HG03571 (cell line): ENCODE measurements around the gene FRMD1.

ENCODE experiments used
- ATAC-seq: cut with Tn5 transposase; IDR thresholded peaks from one replicate; pipeline ENCODE4 v1.9.1; 2021; ENCODE audit not compliant: unreplicated experiment

Gene FRMD1

GRCh38 chr6:168078943-168079405, at the start of gene FRMD1:
FRMD1 (minus strand) TSS chr6:168079212; CDS start chr6:168079094, 118 bp downstream.
- no peak for ATAC-seq

- no peak for ATAC-seq
Observed at GRCh38 chr6:168128006-168128630, 49.1 kb upstream of the FRMD1 start.

DNA sequence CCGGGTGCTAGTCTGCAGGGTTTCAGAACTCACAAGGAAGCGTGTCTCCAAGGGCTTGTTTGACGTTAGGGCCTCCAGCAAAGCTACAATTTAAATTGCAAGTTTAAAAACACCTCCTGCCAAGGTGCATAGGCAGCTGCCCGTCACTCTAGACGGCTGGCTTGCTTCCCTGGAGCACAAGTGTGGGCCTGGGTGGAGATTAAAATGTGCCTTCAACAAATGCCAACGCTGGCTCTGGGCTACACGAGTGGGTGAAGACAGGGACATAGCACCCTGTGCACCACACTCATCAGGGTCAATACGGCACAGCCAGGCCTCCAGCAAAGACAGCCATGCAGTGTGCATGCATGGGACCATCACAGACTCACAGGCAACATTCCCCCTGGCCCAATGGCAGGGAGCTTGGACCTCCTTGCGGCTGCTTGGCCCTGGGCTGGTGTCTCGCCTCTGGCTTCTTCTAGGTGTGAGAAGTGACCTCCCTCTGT, 48.4 kb upstream of the FRMD1 start:
- ATAC-seq: no peak

GRCh38 chr6:168126566-168127383, 47.8 kb upstream of the FRMD1 start:
- no peak for ATAC-seq

GRCh38 chr6:168125429-168126001, 46.5 kb upstream of the FRMD1 start:
- no peak for ATAC-seq

GRCh38 chr6:168124921-168125320, 45.9 kb upstream of the FRMD1 start:
- no peak for ATAC-seq

GRCh38 chr6:168124158-168124557, 45.1 kb upstream of the FRMD1 start:
- no peak for ATAC-seq

- ATAC-seq: no peak
Observed at GRCh38 chr6:168123165-168123911, 44.3 kb upstream of the FRMD1 start.

DNA sequence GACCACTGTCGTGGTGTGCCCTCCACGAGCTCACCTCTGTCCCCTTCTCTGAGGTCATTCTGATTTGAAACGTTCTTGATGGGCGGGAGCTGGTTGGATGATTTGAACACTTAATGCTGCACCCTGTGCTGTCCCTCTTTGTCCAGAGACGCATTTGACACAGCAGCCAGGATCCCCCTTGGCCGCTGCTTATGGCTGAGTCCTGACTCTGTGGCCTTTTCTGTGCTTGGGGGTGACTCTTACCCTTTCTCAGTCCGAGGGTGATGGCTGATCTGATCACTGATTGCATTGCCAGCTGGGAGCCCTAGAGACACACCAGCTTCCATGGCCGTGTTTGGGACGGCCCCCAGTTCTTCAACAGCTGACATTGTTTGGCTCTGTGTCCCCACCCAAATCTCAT, 43.5 kb upstream of the FRMD1 start:
- ATAC-seq: no peak

DNA sequence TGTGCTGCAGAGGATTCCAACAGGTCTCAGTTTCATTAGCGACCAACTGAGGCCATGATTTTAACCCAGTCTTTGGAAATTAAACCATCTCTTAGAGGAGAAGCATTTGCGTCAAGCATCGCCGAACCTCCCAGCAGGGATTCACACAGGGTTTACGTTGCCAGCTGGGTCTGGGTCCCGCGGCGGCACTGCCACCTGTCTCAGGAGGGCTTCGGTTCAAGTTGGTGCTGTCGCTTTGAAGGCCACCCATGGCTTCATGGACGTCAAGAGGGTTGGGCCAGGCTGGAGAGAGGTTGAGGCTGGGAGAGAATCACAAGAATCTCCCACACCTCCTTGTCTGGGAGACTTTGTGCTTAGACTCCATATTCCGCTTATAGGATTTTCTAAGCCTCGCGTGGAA, 43.0 kb upstream of the FRMD1 start:
- ATAC-seq: no peak

DNA sequence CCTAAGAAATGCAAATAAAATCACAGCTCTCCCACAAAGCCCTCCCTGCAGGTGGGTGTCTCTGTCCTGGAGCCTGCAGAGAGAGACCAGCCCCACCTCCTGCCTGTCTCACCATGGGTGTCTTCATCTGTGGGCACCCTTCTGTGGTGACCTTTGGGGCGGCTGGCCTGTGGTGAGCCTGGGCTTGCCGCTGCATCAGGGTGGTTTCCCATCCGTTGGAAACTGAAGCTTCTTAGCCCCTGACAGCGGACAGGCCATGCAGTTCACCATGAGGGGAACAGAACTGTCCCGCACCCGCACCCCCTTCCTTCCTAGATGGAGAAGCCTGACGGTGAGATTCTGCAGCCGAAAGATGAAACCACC, 42.3 kb upstream of the FRMD1 start:
- no peak for ATAC-seq

DNA sequence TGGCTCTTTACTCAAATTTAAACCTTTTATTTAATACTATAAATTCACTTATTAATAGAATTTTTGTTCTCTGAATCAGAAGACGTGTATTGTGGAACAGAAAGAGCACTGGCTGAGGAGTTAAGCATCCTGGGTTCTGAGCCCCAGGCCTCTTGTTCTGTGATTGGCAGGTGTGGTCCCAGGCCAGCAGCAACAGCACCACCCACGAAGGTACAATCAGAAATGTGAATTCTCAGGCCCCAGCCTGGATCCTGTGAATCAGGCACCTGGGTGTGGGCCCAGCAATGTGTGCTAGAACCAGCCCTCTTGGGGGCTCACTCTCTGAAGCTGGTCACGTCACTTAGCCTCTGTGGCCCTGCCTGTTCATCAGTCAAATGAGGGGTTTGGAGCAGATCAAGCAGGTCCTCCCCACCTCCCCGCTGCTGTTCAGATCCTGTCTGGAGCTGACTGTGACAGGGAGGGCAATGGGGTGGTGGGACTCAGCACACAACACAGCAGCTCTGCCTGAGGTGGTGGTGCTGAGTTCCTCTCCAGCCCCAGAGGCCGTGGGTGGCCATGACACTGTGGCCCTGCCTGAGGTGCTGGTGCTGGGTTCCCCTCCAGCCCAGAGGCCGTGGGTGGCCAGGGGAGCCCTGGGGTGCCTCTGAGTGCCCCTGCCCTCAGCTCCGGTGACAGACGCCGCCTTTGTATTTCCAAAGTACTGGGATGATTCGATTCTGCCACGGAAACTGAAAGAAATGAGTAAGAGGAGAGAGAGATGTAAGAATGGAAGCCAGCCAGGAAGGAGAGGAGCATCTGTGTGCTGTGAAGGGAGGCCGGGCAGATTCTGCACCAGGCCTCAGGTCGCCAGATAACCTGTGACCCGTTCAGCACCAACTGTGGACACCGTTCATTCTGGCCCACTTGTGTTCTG, 41.6 kb upstream of the FRMD1 start:
- no peak for ATAC-seq

GRCh38 chr6:168119539-168119938, 40.5 kb upstream of the FRMD1 start:
- ATAC-seq: no peak

DNA sequence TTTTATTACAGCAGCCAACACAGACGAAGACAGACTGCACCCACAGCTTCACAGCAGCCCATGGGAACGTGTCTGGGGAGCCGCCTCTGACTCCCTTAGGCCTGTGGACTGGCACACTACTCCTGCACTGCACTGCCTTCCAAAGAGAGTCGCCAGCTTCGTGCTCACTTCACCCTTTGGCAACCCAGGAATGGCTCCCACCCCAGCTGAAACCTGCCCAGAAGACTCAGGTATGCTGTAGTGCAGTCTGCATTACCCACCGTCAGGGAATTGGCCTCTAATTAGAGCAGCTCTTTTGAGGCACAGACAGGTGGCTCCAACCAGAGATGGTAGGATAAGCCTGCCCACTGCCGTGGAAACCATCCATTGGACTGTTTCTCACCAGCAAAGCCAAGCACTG, 39.9 kb upstream of the FRMD1 start:
- no peak for ATAC-seq

- no peak for ATAC-seq
Observed at GRCh38 chr6:168117942-168118341, 38.9 kb upstream of the FRMD1 start.

- ATAC-seq: no peak
Observed at GRCh38 chr6:168116975-168117899, 38.2 kb upstream of the FRMD1 start.

- no peak for ATAC-seq
Observed at GRCh38 chr6:168116438-168116974, 37.5 kb upstream of the FRMD1 start.

- no peak for ATAC-seq
Observed at GRCh38 chr6:168115748-168116437, 36.9 kb upstream of the FRMD1 start.
